ENCODE results near the gene TMEM138.

TMEM138 gene

DNA sequence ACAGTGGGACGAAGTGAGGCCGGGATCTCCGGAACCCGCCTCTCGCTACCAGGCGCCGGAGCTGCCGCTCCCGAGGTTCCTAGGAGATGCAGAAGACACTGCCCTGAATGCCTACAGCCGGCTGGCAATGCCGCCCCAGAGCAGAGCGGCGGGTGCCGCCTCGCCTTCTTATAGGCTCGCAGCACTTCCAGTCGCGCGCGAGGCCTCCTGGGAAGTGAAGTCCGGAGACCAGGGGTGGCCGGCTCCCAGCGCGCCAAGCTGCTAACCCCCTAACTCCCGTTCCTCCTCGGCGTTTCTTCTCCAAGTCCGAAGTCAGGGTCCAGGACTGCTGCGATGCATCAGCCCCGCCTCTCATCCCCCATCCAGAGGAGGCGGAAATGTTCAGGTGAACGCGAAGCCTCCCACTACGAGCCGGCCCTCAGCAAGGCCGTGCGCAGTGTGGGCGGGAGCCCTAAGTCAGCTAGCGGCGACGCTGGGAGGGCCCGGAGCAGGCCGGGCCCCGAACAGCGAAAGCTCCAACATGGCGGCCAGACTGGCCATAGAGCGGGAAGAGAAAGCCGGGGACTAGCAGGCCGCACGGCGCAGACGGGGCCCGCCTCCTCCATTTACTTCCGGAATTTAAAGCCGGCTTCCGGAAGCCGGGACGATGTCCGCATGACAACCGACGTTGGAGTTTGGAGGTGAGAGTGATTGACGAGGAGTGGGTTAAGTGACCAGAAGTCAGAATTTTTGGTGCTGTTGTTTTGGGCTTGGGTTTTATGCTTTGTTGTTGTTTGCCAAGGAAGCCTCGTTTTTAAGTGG, at the start of gene TMEM138, which contains the start of gene CYB561A3:
Gene TMEM138, plus strand, starts transcription at position 634 of the 801 bp plus-strand sequence. CDS start 2,017 bp downstream, outside the sequence.
Gene CYB561A3, minus strand, starts transcription at position 142 of the 801 bp plus-strand sequence. CDS start 5,169 bp downstream, outside the sequence.
- DNase-seq (ENCODE audit: low spot score): peak; percentile 95

DNA sequence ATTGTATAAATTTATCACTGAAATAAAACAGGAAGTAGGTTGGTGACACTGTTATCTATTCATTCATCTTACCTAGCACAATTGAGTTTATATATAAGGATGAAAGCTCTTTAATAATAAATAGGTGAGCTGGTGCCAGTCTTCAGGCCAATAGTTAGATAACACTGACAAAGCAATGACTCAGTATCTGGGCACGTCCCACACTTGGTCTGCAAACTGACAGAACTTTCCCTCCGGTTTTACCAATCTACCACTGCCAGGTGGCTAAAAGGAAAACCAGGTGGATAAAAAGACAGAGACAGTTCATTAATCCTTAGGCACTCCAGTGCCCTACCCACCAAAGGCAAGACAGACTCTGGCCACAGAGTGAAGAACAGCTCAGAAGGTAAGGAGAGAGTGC, 46.9 kb upstream of the TMEM138 start:
- no peak for DNase-seq (ENCODE audit: low spot score)

DNA sequence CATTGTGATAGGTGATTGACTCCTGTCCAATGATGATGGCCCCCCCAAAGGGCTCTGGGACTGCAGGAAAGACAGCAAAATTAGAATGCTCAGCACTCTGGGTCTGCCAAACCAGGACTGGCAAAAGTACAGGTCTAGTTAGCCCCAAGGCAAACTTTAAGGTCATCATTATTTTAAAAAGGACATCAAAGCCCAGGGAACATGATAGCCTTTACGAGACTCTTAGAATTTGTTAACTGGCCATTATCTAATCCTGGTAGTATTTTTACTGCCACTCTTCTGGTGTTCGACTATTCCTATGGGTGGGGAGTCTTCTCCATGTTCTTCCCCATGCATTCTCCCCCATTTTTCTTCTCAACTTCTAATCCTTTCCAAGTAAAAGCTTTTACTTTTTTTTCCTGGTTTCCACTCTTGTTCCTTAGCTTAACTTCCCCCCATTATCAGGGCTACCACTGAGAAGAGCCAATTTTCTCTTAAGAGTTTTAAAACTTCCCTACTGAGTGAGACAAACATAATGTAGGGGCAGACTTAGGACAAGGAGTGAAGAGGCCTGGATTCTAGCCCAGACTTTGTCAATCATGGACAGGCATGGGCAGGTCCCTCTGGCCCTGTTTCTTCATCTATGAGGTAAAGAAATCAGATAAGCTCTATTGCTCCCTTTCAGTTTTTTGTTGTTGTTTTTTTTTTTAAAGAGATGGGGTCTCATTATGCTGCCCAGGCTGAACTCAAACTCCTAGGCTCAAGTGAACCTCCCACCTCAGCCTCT, 36.3 kb upstream of the TMEM138 start:
- DNase-seq (ENCODE audit: low spot score): no peak

GRCh38 chr11:61327669-61328071, 34.5 kb upstream of the TMEM138 start:
- DNase-seq (ENCODE audit: low spot score): no peak

DNA sequence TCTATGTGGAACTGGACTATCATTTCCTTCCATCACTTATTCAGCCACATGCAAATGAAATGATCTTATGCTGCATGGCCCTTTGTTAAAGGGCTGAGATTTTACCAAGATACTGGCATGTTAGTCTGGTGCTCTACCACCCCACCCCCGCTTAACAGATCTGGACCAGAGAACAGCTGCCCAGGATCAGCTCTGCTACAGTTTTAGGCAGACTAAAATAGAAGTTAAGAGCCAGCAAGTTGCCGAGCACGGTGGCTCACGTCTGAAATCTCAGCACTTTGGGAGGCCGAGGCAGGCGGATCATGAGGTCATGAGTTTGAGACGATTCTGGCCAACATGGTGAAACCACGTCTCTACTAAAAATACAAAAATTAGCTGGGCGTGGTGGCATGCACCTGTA, 33.8 kb upstream of the TMEM138 start:
- no peak for DNase-seq (ENCODE audit: low spot score)

GRCh38 chr11:61329871-61330270, 32.3 kb upstream of the TMEM138 start:
- DNase-seq (ENCODE audit: low spot score): no peak

DNA sequence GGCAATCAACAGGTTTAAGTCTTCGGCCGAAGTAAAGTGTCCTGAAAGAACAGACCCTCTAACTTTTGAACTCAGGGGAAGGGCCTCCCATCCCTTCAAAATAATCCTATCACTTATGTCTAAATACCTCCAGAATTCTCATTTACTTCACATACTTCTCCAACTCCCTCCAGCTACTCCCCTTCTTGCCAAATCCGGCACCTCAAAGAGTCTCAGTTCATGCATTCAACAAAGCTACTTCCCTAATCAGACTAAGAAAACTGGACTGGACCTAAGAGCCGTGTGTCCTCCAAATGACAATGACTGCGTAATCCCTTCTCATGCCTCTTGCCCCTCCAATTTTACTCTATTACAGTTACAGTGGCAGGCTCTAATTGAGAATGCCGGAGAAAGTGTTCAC, 30.5 kb upstream of the TMEM138 start:
- DNase-seq (ENCODE audit: low spot score): no peak

GRCh38 chr11:61332281-61332796, 29.8 kb upstream of the TMEM138 start:
- peak; percentile 8 for DNase-seq (ENCODE audit: low spot score)

DNA sequence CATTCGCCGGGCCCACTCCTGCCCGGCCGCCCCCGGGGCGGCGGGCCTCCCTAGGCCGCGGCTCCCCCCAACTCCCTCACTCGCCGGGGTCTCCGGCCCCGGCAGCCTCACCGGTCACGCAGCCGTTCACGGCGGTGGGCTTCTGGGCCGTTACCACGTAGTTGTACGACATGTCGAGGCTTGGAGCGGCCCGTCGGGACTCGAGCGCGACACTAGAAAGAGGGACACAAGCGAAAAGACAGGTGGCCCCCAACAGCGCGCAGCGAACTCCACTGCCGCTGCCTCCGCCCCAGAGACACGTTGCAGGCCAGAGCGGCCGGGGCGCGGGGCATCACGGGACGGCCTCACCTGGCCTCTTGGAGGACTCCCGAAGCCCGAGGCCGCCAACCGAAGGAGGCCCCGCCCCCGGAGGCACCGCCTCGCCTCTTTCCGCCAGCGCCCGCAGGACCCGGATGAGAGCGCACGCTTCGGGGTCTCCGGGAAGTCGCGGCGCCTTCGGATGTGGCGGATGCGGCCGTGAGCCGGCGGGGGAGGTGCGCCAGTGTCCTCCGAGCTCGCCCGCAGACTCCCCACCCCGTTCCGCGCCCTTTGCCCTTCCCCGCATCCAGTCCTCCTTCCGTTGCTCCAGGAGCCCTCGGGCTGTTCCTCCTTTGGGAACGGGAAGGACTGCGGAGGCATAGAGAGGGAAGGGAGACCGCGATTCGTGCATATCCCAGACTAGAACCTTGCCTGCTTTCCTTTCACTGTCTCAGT, 29.2 kb upstream of the TMEM138 start, which contains the start of the genes DDB1 and TKFC:
Gene DDB1, minus strand, starts transcription at position 309 of the 753 bp plus-strand sequence. Its CDS starts 137 bp downstream, at position 172.
Gene TKFC, plus strand, starts transcription at position 432 of the 753 bp plus-strand sequence. CDS start 1,501 bp downstream, outside the sequence.
- peak; percentile 93 for DNase-seq (ENCODE audit: low spot score)

GRCh38 chr11:61333550-61334433, 28.4 kb upstream of the TMEM138 start:
- DNase-seq (ENCODE audit: low spot score): peak; percentile 10

DNA sequence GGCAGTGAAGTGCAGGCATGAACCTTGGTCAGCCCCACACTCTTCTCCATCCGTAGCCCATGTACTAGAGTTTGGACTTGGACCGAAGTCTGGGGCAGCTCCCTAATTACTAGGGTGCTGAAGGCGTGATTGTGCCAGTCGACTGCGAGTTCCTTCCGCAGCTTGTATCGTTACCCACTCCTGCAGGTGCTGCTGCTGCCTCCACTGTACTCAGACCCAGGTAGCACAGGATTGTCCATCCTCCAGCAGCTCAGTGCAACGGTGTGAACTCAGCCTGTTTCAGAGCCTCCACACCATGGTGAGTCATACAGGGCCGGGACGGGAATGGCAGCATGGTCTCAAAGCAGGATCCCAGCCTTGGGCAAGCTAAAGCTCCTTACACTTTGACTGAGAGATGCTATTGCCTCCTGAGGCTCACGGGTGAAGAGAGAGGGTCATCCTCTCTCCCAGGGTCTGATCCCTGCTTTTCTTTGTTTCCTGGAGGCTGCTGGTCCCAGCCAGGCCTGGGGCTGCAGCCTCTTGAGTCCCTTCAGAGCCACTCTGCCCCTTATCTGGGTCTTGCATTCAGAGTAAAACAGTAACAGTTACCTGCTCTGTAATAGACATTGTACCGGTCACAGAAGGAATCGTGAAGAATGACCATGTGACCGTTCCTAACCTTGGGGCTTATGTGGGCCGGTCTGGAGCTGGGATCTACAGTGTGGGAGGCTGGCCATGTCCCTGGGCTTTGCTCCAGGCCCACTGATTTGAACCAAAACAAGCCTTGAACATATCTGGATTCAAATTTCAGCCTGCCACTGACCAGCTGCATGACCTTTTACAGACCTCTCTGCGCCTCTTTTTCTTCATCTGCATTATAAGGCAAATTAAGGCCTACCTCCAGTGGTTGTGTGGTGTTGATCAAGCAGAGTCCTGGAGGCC, 27.5 kb upstream of the TMEM138 start:
- peak; percentile 31 for DNase-seq (ENCODE audit: low spot score)

DNA sequence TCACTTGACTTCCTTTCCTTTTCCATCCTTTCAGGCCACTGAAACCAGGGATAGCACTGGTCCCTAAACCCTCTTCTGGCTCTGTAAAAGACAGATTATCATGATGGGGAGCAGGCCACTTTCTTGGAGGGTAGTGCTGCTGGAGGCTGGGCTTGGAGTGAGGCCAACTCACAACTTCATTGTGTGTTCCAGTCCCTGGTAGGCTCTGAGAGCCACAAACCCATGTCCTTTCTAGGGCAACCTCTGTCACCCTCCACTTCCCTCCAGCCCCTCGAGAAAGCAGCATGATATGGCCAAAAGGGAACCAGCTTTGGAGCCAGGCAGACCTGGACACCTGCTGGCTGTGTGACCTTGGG, 26.8 kb upstream of the TMEM138 start:
- peak; percentile 3 for DNase-seq (ENCODE audit: low spot score)

DNA sequence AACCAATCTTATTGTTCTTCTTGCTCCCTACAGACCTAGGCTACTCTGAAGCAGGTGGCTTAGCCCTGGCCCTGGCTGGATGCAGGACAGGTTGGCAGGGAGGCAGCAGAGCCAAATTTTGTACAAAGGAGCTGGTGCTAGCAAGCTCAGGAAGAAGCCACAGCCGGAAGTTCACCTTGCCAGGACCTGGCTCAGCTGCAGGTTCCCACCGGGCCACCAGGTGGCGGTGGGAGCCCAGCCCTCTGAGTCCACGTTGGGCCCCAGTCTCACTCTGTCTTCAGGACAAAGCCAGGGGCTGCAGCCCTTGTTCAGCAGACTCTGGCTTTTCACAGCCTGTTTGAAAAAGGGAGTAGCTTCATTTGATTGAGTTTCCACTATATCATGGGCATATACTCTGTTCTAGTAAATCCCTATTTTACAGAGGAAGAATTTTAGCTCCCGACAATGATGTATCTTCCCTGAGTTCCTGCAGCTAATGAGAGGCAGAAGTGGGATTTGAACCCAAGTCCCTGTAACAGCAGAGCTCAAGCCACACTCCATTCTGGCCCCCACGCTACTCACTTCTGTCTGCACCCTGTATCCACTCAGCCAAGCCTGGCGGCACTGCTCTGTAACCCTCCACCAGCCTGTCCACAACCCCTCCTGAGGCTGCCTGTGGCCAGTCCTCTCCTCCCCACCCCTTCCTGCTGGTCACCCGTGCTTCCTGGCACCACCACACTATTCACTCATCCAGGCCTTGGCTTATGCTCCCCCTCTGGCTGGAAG, 25.8 kb upstream of the TMEM138 start:
- DNase-seq (ENCODE audit: low spot score): peak; percentile 96

DNA sequence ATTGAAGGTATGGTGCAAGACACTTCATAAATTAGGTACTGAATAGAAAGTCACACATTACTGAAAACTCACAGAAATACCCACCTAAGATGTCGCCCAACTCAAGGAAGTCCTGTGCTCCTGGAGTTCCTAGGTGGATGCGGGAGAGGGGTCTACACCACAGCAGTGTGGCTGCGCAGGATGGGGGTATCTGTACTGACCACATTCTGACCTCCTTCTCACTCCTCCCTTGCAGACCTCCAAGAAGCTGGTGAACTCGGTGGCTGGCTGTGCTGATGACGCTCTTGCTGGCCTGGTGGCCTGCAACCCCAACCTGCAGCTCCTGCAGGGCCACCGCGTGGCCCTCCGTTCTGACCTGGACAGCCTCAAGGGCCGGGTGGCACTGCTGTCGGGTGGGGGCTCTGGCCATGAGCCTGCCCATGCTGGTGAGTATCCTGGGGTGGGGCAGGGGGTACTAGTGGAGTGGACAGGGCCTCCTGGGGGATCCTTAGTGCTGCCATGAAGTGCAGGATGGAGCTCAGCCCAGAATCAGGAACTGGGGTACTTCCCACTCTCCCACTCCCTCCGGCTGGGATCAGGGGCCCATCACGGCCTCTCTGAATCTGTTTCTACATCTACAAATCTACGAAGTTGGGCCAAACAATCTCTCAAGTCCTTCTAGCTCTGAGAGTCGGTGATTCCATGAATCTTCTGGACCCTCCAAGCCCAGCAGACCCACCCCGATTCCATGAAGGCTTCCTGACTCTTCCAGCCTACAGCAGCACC, 24.3 kb upstream of the TMEM138 start:
- DNase-seq (ENCODE audit: low spot score): no peak

DNA sequence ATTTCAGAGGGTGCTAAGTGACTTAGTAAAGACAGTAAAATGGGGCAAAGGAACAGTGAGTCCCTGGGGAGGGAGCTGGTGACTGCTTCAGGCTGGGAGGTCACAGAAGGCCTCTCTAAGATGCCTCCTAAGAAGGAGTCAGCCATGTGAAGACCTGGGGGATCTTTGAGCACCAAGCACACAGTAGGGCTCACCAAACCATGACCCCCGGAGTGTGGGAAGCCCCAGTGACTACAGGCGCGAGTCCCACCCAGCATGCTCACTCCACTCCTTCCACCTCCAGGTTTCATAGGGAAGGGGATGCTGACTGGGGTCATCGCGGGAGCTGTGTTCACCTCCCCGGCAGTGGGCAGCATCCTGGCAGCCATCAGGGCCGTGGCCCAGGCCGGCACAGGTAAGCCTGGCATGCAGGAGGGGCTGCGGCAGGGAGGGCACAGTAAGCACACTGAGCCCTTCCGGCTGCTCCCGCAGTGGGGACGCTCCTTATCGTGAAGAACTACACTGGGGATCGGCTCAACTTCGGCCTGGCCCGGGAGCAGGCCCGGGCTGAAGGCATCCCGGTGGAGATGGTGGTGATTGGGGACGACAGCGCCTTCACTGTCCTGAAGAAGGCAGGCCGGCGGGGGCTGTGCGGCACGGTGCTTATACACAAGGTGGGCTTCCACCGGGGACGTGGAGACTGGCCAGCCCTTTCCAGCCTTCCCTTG, 23.2 kb upstream of the TMEM138 start:
- DNase-seq (ENCODE audit: low spot score): no peak

DNA sequence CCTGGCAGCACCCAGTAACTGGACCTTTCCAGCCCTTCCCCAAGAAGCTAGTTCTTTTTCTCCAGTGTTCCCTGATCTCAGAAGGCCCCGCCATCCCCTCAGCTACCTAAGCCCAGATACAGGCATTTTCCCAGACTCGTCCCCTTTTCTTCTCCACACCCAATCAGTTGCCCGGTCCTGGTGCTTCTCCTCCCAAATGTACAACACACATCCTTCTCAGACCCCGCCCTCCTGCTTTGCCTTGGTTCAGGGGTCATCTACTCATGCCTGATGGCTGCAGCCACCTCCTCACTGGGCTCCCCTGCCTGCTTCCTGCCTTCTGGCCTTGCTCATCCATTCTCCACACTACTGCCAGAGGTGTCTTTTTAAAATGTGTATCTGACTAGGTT, 22.7 kb upstream of the TMEM138 start:
- DNase-seq (ENCODE audit: low spot score): no peak

DNA sequence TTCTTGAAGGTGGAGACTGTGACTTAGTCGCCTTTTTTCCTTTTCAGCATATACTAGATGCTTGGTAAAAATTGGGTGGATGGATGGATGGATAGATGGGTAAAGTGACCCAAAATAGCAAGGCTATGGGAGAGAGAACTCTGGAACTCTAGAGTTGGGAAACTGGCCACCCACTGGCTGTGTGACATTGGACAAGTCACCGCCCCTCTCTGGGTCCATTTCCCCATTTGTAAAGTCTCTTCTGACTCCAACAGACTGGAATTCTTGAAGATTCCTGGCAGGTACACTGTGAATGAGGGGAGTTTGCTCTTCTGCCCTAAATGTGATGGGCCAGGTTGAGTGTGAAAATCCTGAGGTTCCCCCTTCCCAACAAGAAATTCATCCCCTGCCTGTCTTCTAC, 21.2 kb upstream of the TMEM138 start:
- no peak for DNase-seq (ENCODE audit: low spot score)

DNA sequence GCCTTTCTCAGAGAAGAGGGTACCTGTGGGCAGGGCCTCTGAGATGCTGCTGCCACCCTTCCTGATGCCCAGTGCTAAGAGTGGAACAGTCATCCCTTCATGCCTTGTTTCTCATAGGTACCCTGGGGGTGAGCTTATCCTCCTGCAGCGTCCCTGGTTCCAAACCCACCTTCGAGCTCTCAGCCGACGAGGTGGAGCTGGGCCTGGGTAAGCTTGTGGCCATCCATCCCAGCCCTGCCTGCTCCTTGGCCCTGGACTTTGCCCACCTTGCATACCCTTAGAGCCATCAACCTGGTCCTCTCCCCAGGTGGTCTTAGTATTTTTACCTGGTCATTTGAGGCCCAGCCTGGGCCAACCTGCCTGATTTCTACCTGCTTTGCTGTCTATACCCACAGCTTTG, 20.5 kb upstream of the TMEM138 start:
- DNase-seq (ENCODE audit: low spot score): no peak
